B cell (primary cell): ENCODE results near the gene ACTRT3. TPM values are rescaled to one million over a fixed set of nuclear protein-coding genes. Genes with fewer than 3 reads are reported as not detected.

ENCODE experiments used
- ATAC-seq: fragments of 200-7000 bp; cut with Tn5 transposase; one replicate; pipeline ENCODE4 v1.10.0; 2021; ENCODE audit warnings: low read depth, mild to moderate bottlenecking, moderate number of reproducible peaks, moderate library complexity
- CTCF ChIA-PET: fragments of 350-600 bp; sonication (Branson Sonifier 250); formaldehyde crosslinking; loops from one replicate; lab custom pipeline; 2021; ENCODE audit warnings: antibody characterized with exemption, inconsistent platforms; lab: Charles Lee
- POLR2A ChIA-PET: fragments of 350-600 bp; sonication (Branson Sonifier 250); formaldehyde crosslinking; loops from one replicate; lab custom pipeline; 2021; ENCODE audit warnings: antibody characterized with exemption; lab: Charles Lee
- DNase-seq: peaks from one replicate; pipeline ENCODE4 v3.0.0; 2013
- H2AFZ ChIP-seq: 2 replicates; pipeline ENCODE4 v1.6.1; 2012; ENCODE audit warnings: mild to moderate bottlenecking, low read depth, low read length; ENCODE audit not compliant: insufficient read depth, poor library complexity, severe bottlenecking
- H3K27ac ChIP-seq, 2 donors: 1 replicate in 1 of 2; 2 replicates in 1 of 2; pipeline ENCODE4 v1.5.1; 2012 to 2013; ENCODE audit warnings: low read length in 2 of 2, mild to moderate bottlenecking in 2 of 2, moderate library complexity in 1 of 2
- H3K27me3 ChIP-seq, 4 experiments: fragments of 200-600 bp in 1 of 4; sonication (generic) in 1 of 4; replicated peaks in 1 of 4; 1 replicate in 2 of 4; 2 replicates in 2 of 4; pipeline versions ENCODE4 v1.6.1 to v1.7.0; 2013 to 2016; ENCODE audit warnings: low read length in 3 of 4, mild to moderate bottlenecking in 2 of 4, mixed read lengths in 1 of 4, moderate library complexity in 1 of 4; ENCODE audit not compliant: insufficient read depth in 4 of 4, control insufficient read depth in 3 of 4; ENCODE audit errors: control extremely low read depth in 1 of 4
- H3K36me3 ChIP-seq, 2 experiments: replicated peaks in 1 of 2; 1 replicate in 1 of 2; 2 replicates in 1 of 2; pipeline versions ENCODE4 v1.6.1 to v1.7.1; 2013; ENCODE audit warnings: low read length in 1 of 2; ENCODE audit not compliant: insufficient read depth in 2 of 2, control insufficient read depth in 1 of 2; ENCODE audit errors: control extremely low read depth in 1 of 2, extremely low read depth in 1 of 2
- H3K4me1 ChIP-seq, 2 donors: fragments of 200-600 bp in 1 of 2; sonication (generic) in 1 of 2; 1 replicate in 1 of 2; 2 replicates in 1 of 2; pipeline versions ENCODE4 v1.5.1 to v1.6.1; 2013 to 2017; ENCODE audit warnings: low read length in 2 of 2; ENCODE audit not compliant: control insufficient read depth in 2 of 2, insufficient read depth in 2 of 2
- H3K4me2 ChIP-seq: replicated peaks from 2 replicates; pipeline ENCODE3; 2012; ENCODE audit warnings: mild to moderate bottlenecking, low read depth, low read length; ENCODE audit not compliant: poor library complexity, severe bottlenecking
- H3K4me3 ChIP-seq, 5 experiments: fragments of 200-600 bp in 1 of 5; sonication (generic) in 1 of 5; 1 replicate in 3 of 5; 2 replicates in 2 of 5; pipeline versions ENCODE4 v1.5.1 to v1.7.0; 2011 to 2016; ENCODE audit warnings: low read length in 4 of 5, mild to moderate bottlenecking in 4 of 5, low read depth in 2 of 5, control low read depth in 1 of 5, moderate library complexity in 1 of 5; ENCODE audit not compliant: insufficient read depth in 1 of 5; ENCODE audit errors: control extremely low read depth in 1 of 5, extremely low read depth in 1 of 5
- H3K79me2 ChIP-seq: fragments of 200-600 bp; sonication (generic); one replicate; pipeline ENCODE4 v1.6.0; 2016; ENCODE audit warnings: low read length; ENCODE audit not compliant: control insufficient read depth, insufficient read depth
- H3K9ac ChIP-seq: fragments of 200-600 bp; sonication (generic); 2 replicates; pipeline ENCODE4 v1.6.1; 2017; ENCODE audit warnings: mild to moderate bottlenecking, low read length, moderate library complexity
- H3K9me3 ChIP-seq, 3 donors: one replicate each; pipeline versions ENCODE4 v1.6.1 to v1.7.1; 2013; ENCODE audit warnings: low read length in 2 of 3; ENCODE audit not compliant: control insufficient read depth in 2 of 3, insufficient read depth in 1 of 3; ENCODE audit errors: control extremely low read depth in 1 of 3
- H4K20me1 ChIP-seq: 2 replicates; pipeline ENCODE4 v1.6.0; 2012; ENCODE audit warnings: mild to moderate bottlenecking, low read length; ENCODE audit not compliant: insufficient read depth, control insufficient read depth, poor library complexity, severe bottlenecking
- H3K27ac Mint-ChIP-seq: one replicate; pipeline ENCODE4 v1.8.0; 2021; ENCODE audit warnings: mixed read lengths
- H3K27me3 Mint-ChIP-seq: one replicate; pipeline ENCODE4 v1.8.0; 2021; ENCODE audit warnings: mixed read lengths
- H3K4me1 Mint-ChIP-seq: one replicate; pipeline ENCODE4 v1.8.0; 2021; ENCODE audit warnings: mixed read lengths
- H3K4me3 Mint-ChIP-seq: one replicate; pipeline ENCODE4 v1.8.0; 2021; ENCODE audit warnings: mixed read lengths
- H3K9me3 Mint-ChIP-seq: one replicate; pipeline ENCODE4 v1.8.0; 2022; ENCODE audit warnings: mixed read lengths; ENCODE audit not compliant: insufficient read depth
- EZH2 ChIP-seq: IDR thresholded peaks from 2 replicates; pipeline ENCODE4 v1.6.1; 2012; ENCODE audit warnings: borderline replicate concordance, low read depth, mild to moderate bottlenecking, moderate library complexity, low read length; ENCODE audit not compliant: insufficient read depth, poor library complexity, severe bottlenecking
- WGBS: methylation state at CpG from one replicate; pipeline ENCODE4 v1.1.5; 2013; ENCODE audit warnings: missing lambda C conversion rate; ENCODE audit not compliant: insufficient coverage; 5-methylcytosine and 5-hydroxymethylcytosine counted together
- intact Hi-C: fragments of 100-400 bp; cut with micrococcal nuclease; formaldehyde crosslinking; loops from one replicate; pipeline ENCODE4 v1.10.0; 2022
- polyA plus RNA-seq: library from polyadenylated mRNA; depleted of rRNA; stranded (reverse); fragments of >200 nt; gene quantifications from 2 replicates; pipeline ENCODE4 v1.2.3, GENCODE V29; 2012
- total RNA-seq, 2 donors: library from RNA; stranded (reverse); fragments of 120-200 nt in 1 of 2; gene quantifications; 1 replicate in 1 of 2; 2 replicates in 1 of 2; pipeline versions ENCODE4 v1.2.3 to v1.2.4, GENCODE V29; 2013 to 2022
- TF ChIP-seq, protein P1 (sequence below): fragments of 200-600 bp; IDR thresholded peaks from one replicate; pipeline ENCODE4 v1.8.0; 2022; ENCODE audit warnings: antibody characterized with exemption, mild to moderate bottlenecking

ACTRT3 gene
- total and polyA plus RNA-seq, 2 donors (not counting 1 experiment from before 2014, with no cell fraction given) = 0.18 to 0.37 TPM

DNA sequence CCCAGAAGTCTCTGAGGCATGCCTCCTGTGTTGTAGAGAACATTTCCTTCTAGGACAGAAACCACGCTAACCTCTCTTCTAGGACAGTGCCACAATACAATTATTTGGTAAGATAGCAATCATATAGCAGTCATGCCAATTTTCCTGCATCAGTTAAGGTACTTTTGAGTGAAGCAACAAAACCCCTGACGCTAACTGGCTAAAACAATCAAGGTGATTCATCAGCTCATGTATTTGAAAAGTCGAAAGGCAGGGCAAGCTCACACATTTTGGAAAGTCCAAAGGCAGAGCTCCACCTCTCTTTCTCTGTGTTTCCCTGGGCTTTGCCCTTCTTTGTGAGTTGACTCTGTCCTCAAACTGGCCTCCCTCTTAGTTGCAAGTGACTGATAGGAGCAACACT lies 14.7 kb downstream of the ACTRT3 start:
- 100% methylated on average over 2 of the region's 3 CpGs for WGBS

DNA sequence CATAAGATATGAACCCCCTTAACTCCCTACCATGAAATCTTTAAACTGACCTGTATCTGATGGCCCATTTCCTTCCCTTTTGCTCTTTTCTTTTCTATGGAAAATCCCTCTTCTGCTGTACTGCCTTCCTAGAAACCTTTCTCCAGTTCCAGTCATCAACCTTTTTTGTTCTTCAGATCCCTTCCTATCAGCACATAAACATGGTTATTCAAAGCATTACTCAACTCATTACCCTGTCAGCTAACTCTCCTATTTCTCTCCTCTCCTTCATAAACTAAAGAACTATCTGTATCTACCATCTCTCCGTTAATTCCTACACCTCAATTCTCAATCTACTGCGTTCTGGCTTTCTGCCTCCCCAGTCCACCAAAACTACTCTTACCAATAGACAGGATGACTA lies 17.5 kb downstream of the ACTRT3 start:
- WGBS = no CpG with 5 or more reads among the region's 2 CpGs
- no peaks in the 10 kb centered on the region for H3K4me1 ChIP-seq
- no peak overlapping the region for H3K4me2 ChIP-seq
- ATAC-seq = no peak
- TF ChIP-seq, protein P1, sequence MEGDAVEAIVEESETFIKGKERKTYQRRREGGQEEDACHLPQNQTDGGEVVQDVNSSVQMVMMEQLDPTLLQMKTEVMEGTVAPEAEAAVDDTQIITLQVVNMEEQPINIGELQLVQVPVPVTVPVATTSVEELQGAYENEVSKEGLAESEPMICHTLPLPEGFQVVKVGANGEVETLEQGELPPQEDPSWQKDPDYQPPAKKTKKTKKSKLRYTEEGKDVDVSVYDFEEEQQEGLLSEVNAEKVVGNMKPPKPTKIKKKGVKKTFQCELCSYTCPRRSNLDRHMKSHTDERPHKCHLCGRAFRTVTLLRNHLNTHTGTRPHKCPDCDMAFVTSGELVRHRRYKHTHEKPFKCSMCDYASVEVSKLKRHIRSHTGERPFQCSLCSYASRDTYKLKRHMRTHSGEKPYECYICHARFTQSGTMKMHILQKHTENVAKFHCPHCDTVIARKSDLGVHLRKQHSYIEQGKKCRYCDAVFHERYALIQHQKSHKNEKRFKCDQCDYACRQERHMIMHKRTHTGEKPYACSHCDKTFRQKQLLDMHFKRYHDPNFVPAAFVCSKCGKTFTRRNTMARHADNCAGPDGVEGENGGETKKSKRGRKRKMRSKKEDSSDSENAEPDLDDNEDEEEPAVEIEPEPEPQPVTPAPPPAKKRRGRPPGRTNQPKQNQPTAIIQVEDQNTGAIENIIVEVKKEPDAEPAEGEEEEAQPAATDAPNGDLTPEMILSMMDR = no peak
- H3K27me3 Mint-ChIP-seq = peaks cover 42% of the 10 kb centered on the region
- no peaks in the 10 kb centered on the region for H3K9me3 Mint-ChIP-seq
- H3K27ac ChIP-seq = no peak overlapping the region
- intact Hi-C loops = no loop called here
- H3K4me1 Mint-ChIP-seq = peaks cover 4% of the 10 kb centered on the region
- CTCF ChIA-PET = no interaction called here
- no peak overlapping the region for H3K27ac Mint-ChIP-seq
- POLR2A ChIA-PET = no interaction called here
- no peak overlapping the region for H2AFZ ChIP-seq
- no peak overlapping the region for H3K9ac ChIP-seq
- no peaks in the 10 kb centered on the region for H3K36me3 ChIP-seq
- no peak overlapping the region for H3K4me3 Mint-ChIP-seq
- H4K20me1 ChIP-seq = no peaks in the 10 kb centered on the region
- no peak for DNase-seq
- no peak overlapping the region for H3K4me3 ChIP-seq
- H3K9me3 ChIP-seq = peaks cover 0 to 1% (median 0%) of the 10 kb centered on the region in 3 donors
- peaks cover 0 to 40% (median 10%) of the 10 kb centered on the region in 4 experiments for H3K27me3 ChIP-seq
- no peaks in the 10 kb centered on the region for H3K79me2 ChIP-seq

More for the DNA sequence above, 14.7 kb downstream of the ACTRT3 start:
- H3K4me1 ChIP-seq = peaks cover 0 to 4% of the 10 kb centered on the region in 2 donors
- Mint-ChIP-seq H3K27me3 (peaks cover 20% of the 10 kb centered on the region), H3K4me1 (peaks cover 8% of the 10 kb centered on the region), H3K9me3 (no peaks in the 10 kb centered on the region), H3K27ac (no peak overlapping the region), H3K4me3 (no peak overlapping the region)
- ChIA-PET POLR2A (no interaction called here), CTCF (no interaction called here)
- ATAC-seq (no peak), DNase-seq (no peak)
- H3K9ac ChIP-seq = no peak overlapping the region
- no peak overlapping the region for H3K4me2 ChIP-seq
- intact Hi-C loops = no loop called here
- H3K36me3 ChIP-seq = no peaks in the 10 kb centered on the region
- no peaks in the 10 kb centered on the region for H3K79me2 ChIP-seq
- no peak overlapping the region for H3K27ac ChIP-seq
- no peaks in the 10 kb centered on the region for H4K20me1 ChIP-seq
- TF ChIP-seq EZH2 = no peak
- TF ChIP-seq, protein P1 = no peak
- no peak overlapping the region for H2AFZ ChIP-seq
- no peaks in the 10 kb centered on the region for H3K9me3 ChIP-seq
- H3K27me3 ChIP-seq = peaks cover 0 to 23% (median 4%) of the 10 kb centered on the region in 4 experiments
- no peak overlapping the region for H3K4me3 ChIP-seq
